Activated CD8-positive, alpha-beta memory T cell treated with anti-CD3 and anti-CD28 coated beads for 36 hours (primary cell): ENCODE data around the gene TNFRSF13B. TPM values are rescaled to one million over a fixed set of nuclear protein-coding genes. Genes with fewer than 3 reads are reported as not detected.
"Not testable (repeated sequence)": the region's sequence is repeated elsewhere in the genome, so short reads cannot be mapped to it uniquely, and the experiment has no call there.

Experiments
- CTCF ChIA-PET: fragments of 350-600 bp; sonication (Branson Sonifier 250); formaldehyde crosslinking; loops from one replicate; lab custom pipeline; 2021; ENCODE audit warnings: antibody characterized with exemption; lab: Charles Lee
- POLR2A ChIA-PET: fragments of 350-600 bp; sonication (Branson Sonifier 250); formaldehyde crosslinking; loops from one replicate; lab custom pipeline; 2021; ENCODE audit warnings: antibody characterized with exemption; lab: Charles Lee
- total RNA-seq, 2 experiments: library from RNA; stranded (reverse); gene quantifications; one replicate each; pipeline ENCODE4 v1.2.3, GENCODE V29; 2021

The TNFRSF13B gene
- total RNA-seq: not detected

- ChIA-PET POLR2A (no interaction called here), CTCF (no interaction called here)
These were observed at the start of gene TNFRSF13B for GRCh38 chr17:16971458-16972338. Gene TNFRSF13B, minus strand, starts transcription at chr17:16972118. Its CDS starts 43 bp downstream, at chr17:16972075.

GRCh38 chr17:17021194-17021863 lies 49.4 kb upstream of the TNFRSF13B start:
- POLR2A ChIA-PET: no interaction called here

GRCh38 chr17:17020821-17021193 lies 48.9 kb upstream of the TNFRSF13B start:
- POLR2A ChIA-PET: no interaction called here
- CTCF ChIA-PET: no interaction called here

More at GRCh38 chr17:17021194-17021863, 49.4 kb upstream of the TNFRSF13B start:
- CTCF ChIA-PET: no interaction called here

- ChIA-PET CTCF (no interaction called here), POLR2A (no interaction called here)
These were observed 48.1 kb upstream of the TNFRSF13B start for GRCh38 chr17:17019891-17020456.

GRCh38 chr17:17019430-17019762 lies 47.5 kb upstream of the TNFRSF13B start:
- ChIA-PET CTCF (no interaction called here), POLR2A (no interaction called here)

- ChIA-PET CTCF (no interaction called here), POLR2A (no interaction called here)
These were observed 46.9 kb upstream of the TNFRSF13B start for GRCh38 chr17:17018612-17019429.

GRCh38 chr17:17018021-17018441 lies 46.1 kb upstream of the TNFRSF13B start:
- POLR2A ChIA-PET: no interaction called here
- CTCF ChIA-PET: no interaction called here

- ChIA-PET POLR2A (no interaction called here), CTCF (no interaction called here)
These were observed 45.6 kb upstream of the TNFRSF13B start for GRCh38 chr17:17017343-17018014.

- CTCF ChIA-PET, POLR2A ChIA-PET: not testable (repeated sequence)
These were observed 44.6 kb upstream of the TNFRSF13B start for GRCh38 chr17:17016199-17017197.

GRCh38 chr17:17015230-17015629 lies 43.3 kb upstream of the TNFRSF13B start:
- CTCF ChIA-PET: no interaction called here
- POLR2A ChIA-PET: no interaction called here

- CTCF ChIA-PET, POLR2A ChIA-PET: not testable (repeated sequence)
These were observed 42.8 kb upstream of the TNFRSF13B start for GRCh38 chr17:17014748-17015124.

- CTCF ChIA-PET, POLR2A ChIA-PET: not testable (repeated sequence)
These were observed 42.2 kb upstream of the TNFRSF13B start for GRCh38 chr17:17013828-17014747.

GRCh38 chr17:17011043-17011907 lies 39.4 kb upstream of the TNFRSF13B start:
- POLR2A ChIA-PET, CTCF ChIA-PET: not testable (repeated sequence)

- CTCF ChIA-PET, POLR2A ChIA-PET: not testable (repeated sequence)
These were observed 38.7 kb upstream of the TNFRSF13B start for GRCh38 chr17:17010545-17011034.

- CTCF ChIA-PET, POLR2A ChIA-PET: not testable (repeated sequence)
These were observed 38.1 kb upstream of the TNFRSF13B start for GRCh38 chr17:17009972-17010371.
